Right lobe of liver (tissue), 6 donors: ENCODE data around the gene TTC28. TPM values are rescaled to one million over a fixed set of nuclear protein-coding genes. Genes with fewer than 3 reads are reported as not detected.
"Not testable (repeated sequence)": the region's sequence is repeated elsewhere in the genome, so short reads cannot be mapped to it uniquely, and the experiment has no call there.

Experiments
- ATAC-seq, 4 donors: fragments of 200-7000 bp; cut with Tn5 transposase; one replicate each; pipeline ENCODE4 v1.9.1; 2020; ENCODE audit warnings: mild to moderate bottlenecking in 4 of 4, moderate library complexity in 4 of 4
- DNase-seq, 3 donors: peaks; one replicate each; pipeline ENCODE4 v3.0.0-alpha.2; 2020
- H3K27ac ChIP-seq, 3 donors: fragments of 200-600 bp; one replicate each; pipeline ENCODE4 v1.8.0; 2022
- H3K27me3 ChIP-seq, 2 donors: fragments of 200-600 bp; one replicate each; pipeline ENCODE4 v1.8.0; 2022
- H3K36me3 ChIP-seq, 4 donors: fragments of 200-600 bp; sonication (generic) in 1 of 4; one replicate each; pipeline versions ENCODE4 v1.5.1 to v1.8.0; 2017 to 2022; ENCODE audit warnings: control low read depth in 1 of 4
- H3K4me1 ChIP-seq, 4 donors: fragments of 200-600 bp; sonication (generic) in 1 of 4; one replicate each; pipeline versions ENCODE4 v1.5.1 to v1.8.0; 2017 to 2022; ENCODE audit warnings: control low read depth in 1 of 4
- H3K4me3 ChIP-seq, 3 donors: fragments of 200-600 bp; one replicate each; pipeline ENCODE4 v1.8.0; 2022
- H3K9me3 ChIP-seq, 4 donors: fragments of 200-600 bp; sonication (generic) in 1 of 4; one replicate each; pipeline versions ENCODE4 v1.5.1 to v1.8.0; 2017 to 2022; ENCODE audit warnings: control low read depth in 1 of 4
- POLR2A ChIP-seq: fragments of 450-650 bp; IDR thresholded peaks from one replicate; pipeline ENCODE4 v1.6.1; 2017; ENCODE audit warnings: antibody characterized with exemption, mild to moderate bottlenecking
- WGBS: methylation state at CpG from one replicate; pipeline ENCODE4 v1.1.6; 2018; ENCODE audit warnings: low coverage, low lambda C conversion rate; ENCODE audit not compliant: insufficient coverage; ENCODE audit errors: missing lambda C conversion rate; 5-methylcytosine and 5-hydroxymethylcytosine counted together
- intact Hi-C, 2 donors: fragments of 100-400 bp; cut with DNase I; formaldehyde crosslinking; loops; one replicate each; pipeline versions ENCODE4 v1.11.2 to v1.14.1; 2022
- total RNA-seq, 6 experiments: library from RNA; depleted of rRNA in 2 of 6; stranded (reverse); fragments of >200 nt in 2 of 6; fragmentation: NEBNext Ultra II Directional in 3 of 6; extraction: Animal tissue kit (Norgen Biotek cat#: 25700) in 3 of 6; gene quantifications; one replicate each; pipeline versions ENCODE4 v1.1.0 to v1.2.4, GENCODE V29; 2016 to 2023
- TF ChIP-seq, protein P1 (sequence below), 4 donors: fragments of 200-600 bp in 3 of 4; fragments of 450-650 bp in 1 of 4; IDR thresholded peaks; one replicate each; pipeline versions ENCODE4 v1.5.1 to v1.8.0; 2016 to 2022; ENCODE audit warnings: antibody characterized with exemption in 4 of 4, mild to moderate bottlenecking in 2 of 4
- donor health status: DM: no; HTN: yes; CAD: no.
- donor health status: DM: no; HTN: no; CAD: no.
- donor health status: DM: no; HTN: no; CAD: no.
- donor health status: DM: no; HTN: yes; CAD: no.
- donor health status: DM: no; HTN: yes; CAD: no.

The TTC28 gene
- total RNA-seq, 6 experiments from 2014 or later: 9.4 to 38.3 (median 15.0) TPM

- Histone ChIP-seq H3K4me1 (no peaks in the 10 kb centered on the region), H3K36me3 (no peaks in the 10 kb centered on the region), H3K4me3 (no peak overlapping the region), H3K27me3 (no peaks in the 10 kb centered on the region), H3K27ac (no peak overlapping the region), H3K9me3 (no peaks in the 10 kb centered on the region)
- intact Hi-C loops: no loop called here
- ATAC-seq: no peak
- no peak for TF ChIP-seq POLR2A
- TF ChIP-seq, protein P1, sequence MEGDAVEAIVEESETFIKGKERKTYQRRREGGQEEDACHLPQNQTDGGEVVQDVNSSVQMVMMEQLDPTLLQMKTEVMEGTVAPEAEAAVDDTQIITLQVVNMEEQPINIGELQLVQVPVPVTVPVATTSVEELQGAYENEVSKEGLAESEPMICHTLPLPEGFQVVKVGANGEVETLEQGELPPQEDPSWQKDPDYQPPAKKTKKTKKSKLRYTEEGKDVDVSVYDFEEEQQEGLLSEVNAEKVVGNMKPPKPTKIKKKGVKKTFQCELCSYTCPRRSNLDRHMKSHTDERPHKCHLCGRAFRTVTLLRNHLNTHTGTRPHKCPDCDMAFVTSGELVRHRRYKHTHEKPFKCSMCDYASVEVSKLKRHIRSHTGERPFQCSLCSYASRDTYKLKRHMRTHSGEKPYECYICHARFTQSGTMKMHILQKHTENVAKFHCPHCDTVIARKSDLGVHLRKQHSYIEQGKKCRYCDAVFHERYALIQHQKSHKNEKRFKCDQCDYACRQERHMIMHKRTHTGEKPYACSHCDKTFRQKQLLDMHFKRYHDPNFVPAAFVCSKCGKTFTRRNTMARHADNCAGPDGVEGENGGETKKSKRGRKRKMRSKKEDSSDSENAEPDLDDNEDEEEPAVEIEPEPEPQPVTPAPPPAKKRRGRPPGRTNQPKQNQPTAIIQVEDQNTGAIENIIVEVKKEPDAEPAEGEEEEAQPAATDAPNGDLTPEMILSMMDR (IDR thresholded peaks at IDR 0.05): no peak
- no peak for DNase-seq
- 100% methylated on average over 2 of the region's 2 CpGs for WGBS
These were observed 480.9 kb downstream of the TTC28 start for GRCh38 chr22:28198692-28199091.

DNA sequence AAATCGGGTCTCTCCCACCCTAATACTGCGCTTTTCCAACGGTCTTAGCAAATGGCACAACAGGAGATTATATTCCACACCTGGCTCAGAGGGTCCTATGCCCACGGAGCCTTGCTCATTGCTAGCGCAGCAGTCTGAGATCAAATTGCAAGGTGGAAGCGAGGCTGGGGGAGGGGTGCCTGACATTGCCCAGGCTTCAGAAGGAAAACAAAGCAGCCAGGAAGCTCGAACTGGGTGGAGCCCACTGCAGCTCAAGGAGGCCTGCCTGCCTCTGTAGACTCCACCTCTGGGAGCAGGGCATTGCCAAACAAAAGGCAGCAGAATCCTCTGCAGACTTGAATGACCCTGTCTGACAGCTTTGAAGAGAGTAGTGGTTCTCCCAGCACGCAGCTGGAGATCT, 488.1 kb downstream of the TTC28 start:
- H3K4me3 ChIP-seq, ATAC-seq, H3K36me3 ChIP-seq, H3K27ac ChIP-seq, H3K4me1 ChIP-seq, H3K27me3 ChIP-seq, H3K9me3 ChIP-seq, DNase-seq, intact Hi-C loops: not testable (repeated sequence)
- 82% methylated on average over 2 of the region's 8 CpGs for WGBS

- no peaks in the 10 kb centered on the region for H3K27me3 ChIP-seq
- no peak overlapping the region for H3K4me3 ChIP-seq
- intact Hi-C loops: no loop called here
- TF ChIP-seq, protein P1 (IDR thresholded peaks at IDR 0.05): no peak
- TF ChIP-seq POLR2A: no peak
- ATAC-seq (no peak), DNase-seq (no peak)
- no peaks in the 10 kb centered on the region for H3K9me3 ChIP-seq
- no peak overlapping the region for H3K27ac ChIP-seq
- peaks cover 0 to 9% (median 3%) of the 10 kb centered on the region in 4 donors for H3K4me1 ChIP-seq
- H3K36me3 ChIP-seq: no peaks in the 10 kb centered on the region
- WGBS: 73% methylated on average over 5 of the region's 5 CpGs
These were observed 491.3 kb downstream of the TTC28 start for GRCh38 chr22:28188178-28188879.

DNA sequence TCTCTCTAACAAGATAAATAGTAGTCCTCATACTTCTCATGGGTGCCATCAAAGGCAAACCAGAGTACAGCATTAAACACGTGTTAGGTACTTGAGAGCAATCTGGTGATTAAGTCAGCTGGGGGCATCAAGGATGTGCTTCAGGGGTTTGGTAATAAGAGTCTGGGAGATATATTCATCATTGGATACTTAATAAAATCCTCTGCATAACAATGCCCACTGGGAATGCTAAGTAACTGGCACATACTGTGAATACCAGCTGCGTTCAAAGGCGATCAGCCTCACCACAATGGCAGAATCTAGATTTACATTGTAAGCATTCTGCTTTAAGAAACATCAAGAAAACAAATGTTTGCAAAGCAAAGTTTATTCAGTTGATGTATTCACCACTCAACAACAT, 492.0 kb downstream of the TTC28 start:
- DNase-seq (no peak), ATAC-seq (no peak)
- Histone ChIP-seq H3K4me3 (no peak overlapping the region), H3K27ac (no peak overlapping the region), H3K4me1 (peaks cover 0 to 9% (median 3%) of the 10 kb centered on the region in 4 donors), H3K27me3 (no peaks in the 10 kb centered on the region), H3K9me3 (no peaks in the 10 kb centered on the region), H3K36me3 (no peaks in the 10 kb centered on the region)
- WGBS: 69% methylated on average over 2 of the region's 3 CpGs
- TF ChIP-seq, protein P1 (IDR thresholded peaks at IDR 0.05): no peak
- intact Hi-C loops: no loop called here

GRCh38 chr22:28186641-28187040, 493.0 kb downstream of the TTC28 start:
- Histone ChIP-seq H3K4me3 (no peak overlapping the region), H3K27me3 (no peaks in the 10 kb centered on the region), H3K36me3 (no peaks in the 10 kb centered on the region), H3K27ac (no peak overlapping the region), H3K9me3 (no peaks in the 10 kb centered on the region), H3K4me1 (peaks cover 0 to 9% (median 3%) of the 10 kb centered on the region in 4 donors)
- DNase-seq (no peak), ATAC-seq (no peak)
- intact Hi-C loops: no loop called here
- WGBS: 58% methylated on average over 3 of the region's 3 CpGs
- TF ChIP-seq, protein P1 (IDR thresholded peaks at IDR 0.05): no peak
- TF ChIP-seq POLR2A: no peak
